ENCODE results near the gene CR1L. TPM values are rescaled to one million over a fixed set of nuclear protein-coding genes. Genes with fewer than 3 reads are reported as not detected.
"Not testable (repeated sequence)": the region's sequence is repeated elsewhere in the genome, so short reads cannot be mapped to it uniquely, and the experiment has no call there.

CR1L gene
- total RNA-seq, 1 donor from 2014 or later = not detected

GRCh38 chr1:207750631-207751305 lies 105.8 kb downstream of the CR1L start:
- Mint-ChIP-seq H3K36me3 (peaks cover under 1% of the 10 kb centered on the region), H3K4me1 (peaks cover 47% of the 10 kb centered on the region), H3K9me3 (no peaks in the 10 kb centered on the region), H3K27me3 (ENCODE audit: insufficient read depth, low read depth) (peaks cover 2% of the 10 kb centered on the region), H3K27ac (peak overlapping the region; percentile 95), H3K4me3 (peak overlapping the region; percentile 100)
- H3K4me2 ChIP-seq = peak overlapping the region; percentile 98
- no peaks in the 10 kb centered on the region for H3K27me3 ChIP-seq
- H3K4me1 ChIP-seq = peaks cover 10% of the 10 kb centered on the region
- peaks cover 42% of the 10 kb centered on the region for H3K79me2 ChIP-seq (ENCODE audit: low read depth)
- H2AFZ ChIP-seq (replicated peaks) = no peak overlapping the region
- H3F3A ChIP-seq (ENCODE audit: low read depth) = peaks cover 5% of the 10 kb centered on the region
- TF ChIP-seq EZH2 (IDR thresholded peaks at IDR 0.05) (no peak), EZH2phosphoT487 (IDR thresholded peaks at IDR 0.05) (no peak), CTCF (IDR thresholded peaks at IDR 0.05) (no peak)
- DNase-seq (ENCODE audit: low spot score) = no peak
- no peaks in the 10 kb centered on the region for H3K9me3 ChIP-seq (ENCODE audit: low read depth)
- H3K27ac ChIP-seq = no peak overlapping the region
- H3K9ac ChIP-seq = no peak overlapping the region
- H3K36me3 ChIP-seq = no peaks in the 10 kb centered on the region
- H3K4me3 ChIP-seq = no peak overlapping the region
- peaks cover 34% of the 10 kb centered on the region for H4K20me1 ChIP-seq (ENCODE audit: low read depth)

DNA sequence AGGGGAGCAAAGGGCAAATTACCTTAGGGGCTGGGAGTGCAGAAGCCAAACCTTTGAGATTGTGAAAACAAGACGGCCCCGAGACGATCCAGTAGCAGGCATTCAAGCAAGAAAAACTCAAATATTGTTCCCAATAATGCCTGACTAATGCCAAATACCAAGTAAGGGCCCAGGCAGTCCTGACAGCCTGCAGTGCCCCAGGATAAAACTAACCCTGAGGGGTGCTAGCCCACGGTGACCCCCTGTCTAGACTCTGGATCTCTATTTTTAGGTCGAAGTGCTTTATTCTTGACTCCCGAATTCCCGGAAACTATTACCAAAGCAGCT lies 106.5 kb downstream of the CR1L start:
- H4K20me1 ChIP-seq (ENCODE audit: low read depth) = peaks cover 41% of the 10 kb centered on the region
- Mint-ChIP-seq H3K27ac (peak overlapping the region; percentile 95), H3K4me3 (peak overlapping the region; percentile 100), H3K4me1 (peaks cover 48% of the 10 kb centered on the region)
- H2AFZ ChIP-seq (replicated peaks) = peak overlapping the region; percentile 98
- not testable (repeated sequence) for DNase-seq (ENCODE audit: low spot score); H3K4me1 ChIP-seq; H3K27ac ChIP-seq; H3K27me3 ChIP-seq; H3K36me3 Mint-ChIP-seq; H3K9ac ChIP-seq; H3K9me3 ChIP-seq (ENCODE audit: low read depth); H3K36me3 ChIP-seq; H3K9me3 Mint-ChIP-seq; H3F3A ChIP-seq (ENCODE audit: low read depth); H3K27me3 Mint-ChIP-seq (ENCODE audit: insufficient read depth, low read depth)
- peaks cover 48% of the 10 kb centered on the region for H3K79me2 ChIP-seq (ENCODE audit: low read depth)
- peak overlapping the region; percentile 98 for H3K4me2 ChIP-seq
- H3K4me3 ChIP-seq = peak overlapping the region; percentile 98

DNA sequence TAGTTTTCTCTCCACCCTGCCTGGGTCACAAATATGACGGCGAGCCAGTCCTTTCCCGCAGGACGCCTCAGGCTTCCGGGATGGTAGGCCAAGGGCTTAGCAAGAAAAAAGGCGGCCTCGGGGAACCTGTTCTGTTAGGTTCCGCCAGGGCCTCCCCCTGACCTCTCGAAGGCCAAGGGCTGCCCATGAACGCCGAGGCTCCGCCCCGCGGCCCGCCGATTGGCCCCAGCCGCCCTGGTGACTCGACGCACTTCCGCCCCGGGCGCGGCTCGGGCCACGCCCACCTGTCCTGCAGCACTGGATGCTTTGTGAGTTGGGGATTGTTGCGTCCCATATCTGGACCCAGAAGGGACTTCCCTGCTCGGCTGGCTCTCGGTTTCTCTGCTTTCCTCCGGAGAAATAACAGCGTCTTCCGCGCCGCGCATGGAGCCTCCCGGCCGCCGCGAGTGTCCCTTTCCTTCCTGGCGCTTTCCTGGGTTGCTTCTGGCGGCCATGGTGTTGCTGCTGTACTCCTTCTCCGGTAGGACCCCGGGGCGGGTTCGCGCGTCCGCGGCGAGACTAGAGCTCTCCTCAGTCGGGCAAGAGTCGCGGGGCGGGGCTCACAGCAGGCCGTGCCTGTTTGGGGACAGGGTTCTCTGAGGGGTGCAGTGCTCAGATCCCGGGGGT lies 107.0 kb downstream of the CR1L start, which contains the start of gene CD46:
TSS of gene CD46 (plus strand) at position 265 of the 666 bp plus-strand sequence. CDS start at position 424, 159 bp downstream.
- H3K4me3 Mint-ChIP-seq = peak within 1 kb of the TSS; percentile 100
- Histone ChIP-seq H3K27ac (peak within 1 kb of the TSS; percentile 68), H3K27me3 (no peaks in the 10 kb centered on the region), H3K9me3 (ENCODE audit: low read depth) (no peaks in the 10 kb centered on the region), H3K4me3 (peak within 1 kb of the TSS; percentile 98), H3K79me2 (ENCODE audit: low read depth) (peaks cover 52% of the 10 kb centered on the region), H2AFZ (replicated peaks) (peak within 1 kb of the TSS; percentile 98), H3F3A (ENCODE audit: low read depth) (peaks cover 5% of the 10 kb centered on the region), H4K20me1 (ENCODE audit: low read depth) (peaks cover 41% of the 10 kb centered on the region), H3K36me3 (no peaks in the 10 kb centered on the region), H3K4me1 (peaks cover 10% of the 10 kb centered on the region), H3K4me2 (peak within 1 kb of the TSS; percentile 98), H3K9ac (peak within 1 kb of the TSS; percentile 60)
- peaks cover 2% of the 10 kb centered on the region for H3K27me3 Mint-ChIP-seq (ENCODE audit: insufficient read depth, low read depth)
- peak within 1 kb of the TSS; percentile 98 for H3K27ac Mint-ChIP-seq
- peaks cover 8% of the 10 kb centered on the region for H3K36me3 Mint-ChIP-seq
- H3K4me1 Mint-ChIP-seq = peaks cover 48% of the 10 kb centered on the region
- TF ChIP-seq CTCF (IDR thresholded peaks at IDR 0.05) (no peak), EZH2phosphoT487 (IDR thresholded peaks at IDR 0.05) (no peak), EZH2 (IDR thresholded peaks at IDR 0.05) (no peak)
- no peaks in the 10 kb centered on the region for H3K9me3 Mint-ChIP-seq
- peak; percentile 90 for DNase-seq (ENCODE audit: low spot score)
